Neural progenitor cell (in vitro differentiated cells): ENCODE measurements around the gene INSC. TPM values are rescaled to one million over a fixed set of nuclear protein-coding genes. Genes with fewer than 3 reads are reported as not detected.

ENCODE experiments used
- DNase-seq: peaks from one replicate; pipeline ENCODE4 v3.0.0-alpha.2; 2016; ENCODE audit warnings: low spot score
- H2AFZ ChIP-seq: fragments of 200-600 bp; sonication (generic); replicated peaks from 2 replicates; pipeline ENCODE4 v1.6.1; 2016; ENCODE audit warnings: antibody characterized with exemption
- H3F3A ChIP-seq: fragments of 200-600 bp; sonication (generic); 2 replicates; pipeline ENCODE4 v1.6.1; 2016; ENCODE audit warnings: antibody characterized with exemption, low read depth
- H3K27ac ChIP-seq: fragments of 200-600 bp; sonication (generic); 2 replicates; pipeline ENCODE4 v1.5.1; 2016; ENCODE audit warnings: mild to moderate bottlenecking
- H3K27me3 ChIP-seq: fragments of 200-600 bp; sonication (generic); 2 replicates; pipeline ENCODE4 v1.6.1; 2016; ENCODE audit warnings: mild to moderate bottlenecking, moderate library complexity
- H3K36me3 ChIP-seq: fragments of 200-600 bp; sonication (generic); 2 replicates; pipeline ENCODE4 v1.5.1; 2016
- H3K4me1 ChIP-seq: fragments of 200-600 bp; sonication (generic); 2 replicates; pipeline ENCODE4 v1.6.1; 2016; ENCODE audit warnings: mixed run types
- H3K4me2 ChIP-seq: fragments of 200-600 bp; sonication (generic); 2 replicates; pipeline ENCODE4 v1.6.1; 2016
- H3K4me3 ChIP-seq: fragments of 200-600 bp; sonication (generic); 2 replicates; pipeline ENCODE4 v1.5.1; 2016
- H3K79me2 ChIP-seq: fragments of 200-600 bp; sonication (generic); 2 replicates; pipeline ENCODE4 v1.6.1; 2016; ENCODE audit warnings: low read depth
- H3K9ac ChIP-seq: fragments of 200-600 bp; sonication (generic); 2 replicates; pipeline ENCODE4 v1.6.1; 2016
- H3K9me3 ChIP-seq: fragments of 200-600 bp; sonication (generic); 2 replicates; pipeline ENCODE4 v1.5.1; 2016; ENCODE audit warnings: low read depth
- H4K20me1 ChIP-seq: fragments of 200-600 bp; sonication (generic); 2 replicates; pipeline ENCODE4 v1.6.1; 2016; ENCODE audit warnings: low read depth
- H3K27ac Mint-ChIP-seq: 3 replicates; pipeline ENCODE4 v1.8.0; 2021; ENCODE audit warnings: mixed read lengths
- H3K27me3 Mint-ChIP-seq: 2 replicates; pipeline ENCODE4 v1.8.0; 2022; ENCODE audit warnings: low read depth, mild to moderate bottlenecking, inconsistent platforms, moderate library complexity, mixed read lengths; ENCODE audit not compliant: insufficient read depth
- H3K36me3 Mint-ChIP-seq: 3 replicates; pipeline ENCODE4 v1.8.0; 2021; ENCODE audit warnings: mixed read lengths
- H3K4me1 Mint-ChIP-seq: 3 replicates; pipeline ENCODE4 v1.8.0; 2021; ENCODE audit warnings: mixed read lengths
- H3K4me3 Mint-ChIP-seq: 3 replicates; pipeline ENCODE4 v1.8.0; 2021; ENCODE audit warnings: mild to moderate bottlenecking, moderate library complexity, mixed read lengths
- H3K9me3 Mint-ChIP-seq: 3 replicates; pipeline ENCODE4 v1.8.0; 2020; ENCODE audit warnings: mixed read lengths
- CTCF ChIP-seq: fragments of 200-600 bp; sonication (generic); IDR thresholded peaks from 2 replicates; pipeline ENCODE4 v1.5.1; 2017; ENCODE audit warnings: antibody characterized with exemption, mild to moderate bottlenecking
- EZH2 ChIP-seq: fragments of 200-600 bp; sonication (generic); IDR thresholded peaks from 2 replicates; pipeline ENCODE4 v1.6.1; 2017; ENCODE audit warnings: antibody characterized with exemption, mild to moderate bottlenecking, moderate library complexity
- EZH2phosphoT487 ChIP-seq: fragments of 200-600 bp; sonication (generic); IDR thresholded peaks from 2 replicates; pipeline ENCODE4 v1.6.1; 2017; ENCODE audit warnings: antibody characterized with exemption
- total RNA-seq: library from RNA; depleted of rRNA; stranded (reverse); fragments of >200 nt; gene quantifications from 2 replicates; pipeline ENCODE4 v1.2.3, GENCODE V29; 2015; ENCODE audit warnings: low replicate concordance

INSC gene
- total RNA-seq, 1 donor from 2014 or later = 0.09 TPM

- no peaks in the 10 kb centered on the region for H3K9me3 ChIP-seq
- no peak for TF ChIP-seq EZH2
- TF ChIP-seq EZH2phosphoT487 = no peak
- TF ChIP-seq CTCF = no peak
- no peak overlapping the region for H3K27ac Mint-ChIP-seq
Observed at GRCh38 chr11:15182372-15182771, 67.6 kb downstream of the INSC start.

GRCh38 chr11:15185021-15185420 lies 70.3 kb downstream of the INSC start:
- TF ChIP-seq CTCF = no peak
- no peak for TF ChIP-seq EZH2
- TF ChIP-seq EZH2phosphoT487 = no peak

More at GRCh38 chr11:15182372-15182771, 67.6 kb downstream of the INSC start:
- no peak overlapping the region for H3K9ac ChIP-seq
- no peaks in the 10 kb centered on the region for H3K27me3 ChIP-seq
- no peaks in the 10 kb centered on the region for H3K4me1 ChIP-seq
- Mint-ChIP-seq H3K9me3 (no peaks in the 10 kb centered on the region), H3K36me3 (no peaks in the 10 kb centered on the region), H3K4me1 (peaks cover 5% of the 10 kb centered on the region), H3K4me3 (no peak overlapping the region), H3K27me3 (no peaks in the 10 kb centered on the region)
- no peak overlapping the region for H2AFZ ChIP-seq
- H3K4me3 ChIP-seq = no peak overlapping the region
- no peaks in the 10 kb centered on the region for H4K20me1 ChIP-seq
- H3K4me2 ChIP-seq = no peak overlapping the region
- no peaks in the 10 kb centered on the region for H3K36me3 ChIP-seq
- DNase-seq = no peak
- H3K27ac ChIP-seq = no peak overlapping the region
- no peaks in the 10 kb centered on the region for H3K79me2 ChIP-seq
- no peaks in the 10 kb centered on the region for H3F3A ChIP-seq

DNA sequence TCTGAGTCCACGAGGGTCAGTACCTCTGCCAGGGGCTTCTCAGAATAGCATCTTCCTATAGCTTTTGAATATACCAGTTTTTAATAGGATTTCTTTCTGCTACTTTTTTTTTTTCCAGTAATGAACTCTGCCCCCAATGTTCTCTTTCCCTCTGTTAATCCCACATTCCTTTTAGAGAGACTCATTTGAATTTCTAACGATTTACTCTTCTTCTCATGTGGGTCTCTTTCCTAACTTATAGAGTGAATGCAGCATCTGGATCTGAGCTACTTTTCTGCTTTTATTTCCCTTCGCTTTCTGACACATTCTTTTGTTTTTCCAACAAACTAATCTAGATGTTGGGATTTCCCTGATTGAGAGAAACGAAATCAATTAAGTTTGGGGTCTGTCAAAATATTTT lies 71.4 kb downstream of the INSC start:
- no peaks in the 10 kb centered on the region for H3K27me3 ChIP-seq
- no peaks in the 10 kb centered on the region for H3K36me3 ChIP-seq
- no peak overlapping the region for H2AFZ ChIP-seq
- DNase-seq = no peak
- H3K4me2 ChIP-seq = no peak overlapping the region
- H3K9me3 Mint-ChIP-seq = no peaks in the 10 kb centered on the region
- H3K27ac Mint-ChIP-seq = no peak overlapping the region
- no peaks in the 10 kb centered on the region for H4K20me1 ChIP-seq
- peaks cover 2% of the 10 kb centered on the region for H3K4me1 Mint-ChIP-seq
- no peaks in the 10 kb centered on the region for H3K36me3 Mint-ChIP-seq
- H3K27me3 Mint-ChIP-seq = no peaks in the 10 kb centered on the region
- no peaks in the 10 kb centered on the region for H3F3A ChIP-seq
- H3K9me3 ChIP-seq = no peaks in the 10 kb centered on the region
- no peak overlapping the region for H3K9ac ChIP-seq
- H3K4me3 ChIP-seq = no peak overlapping the region
- no peak overlapping the region for H3K4me3 Mint-ChIP-seq
- H3K27ac ChIP-seq = no peak overlapping the region
- no peaks in the 10 kb centered on the region for H3K79me2 ChIP-seq
- TF ChIP-seq EZH2phosphoT487 (no peak), CTCF (no peak), EZH2 (no peak)
- no peaks in the 10 kb centered on the region for H3K4me1 ChIP-seq

More at GRCh38 chr11:15185021-15185420, 70.3 kb downstream of the INSC start:
- Histone ChIP-seq H3K9me3 (no peaks in the 10 kb centered on the region), H3K27ac (no peak overlapping the region), H3K4me3 (no peak overlapping the region), H4K20me1 (no peaks in the 10 kb centered on the region), H3F3A (no peaks in the 10 kb centered on the region), H3K4me1 (no peaks in the 10 kb centered on the region), H3K4me2 (no peak overlapping the region), H2AFZ (no peak overlapping the region), H3K79me2 (no peaks in the 10 kb centered on the region), H3K27me3 (no peaks in the 10 kb centered on the region), H3K36me3 (no peaks in the 10 kb centered on the region), H3K9ac (no peak overlapping the region)
- no peaks in the 10 kb centered on the region for H3K27me3 Mint-ChIP-seq
- peaks cover 2% of the 10 kb centered on the region for H3K4me1 Mint-ChIP-seq
- no peaks in the 10 kb centered on the region for H3K36me3 Mint-ChIP-seq
- no peak for DNase-seq
- H3K9me3 Mint-ChIP-seq = no peaks in the 10 kb centered on the region
- no peak overlapping the region for H3K27ac Mint-ChIP-seq
- no peak overlapping the region for H3K4me3 Mint-ChIP-seq

DNA sequence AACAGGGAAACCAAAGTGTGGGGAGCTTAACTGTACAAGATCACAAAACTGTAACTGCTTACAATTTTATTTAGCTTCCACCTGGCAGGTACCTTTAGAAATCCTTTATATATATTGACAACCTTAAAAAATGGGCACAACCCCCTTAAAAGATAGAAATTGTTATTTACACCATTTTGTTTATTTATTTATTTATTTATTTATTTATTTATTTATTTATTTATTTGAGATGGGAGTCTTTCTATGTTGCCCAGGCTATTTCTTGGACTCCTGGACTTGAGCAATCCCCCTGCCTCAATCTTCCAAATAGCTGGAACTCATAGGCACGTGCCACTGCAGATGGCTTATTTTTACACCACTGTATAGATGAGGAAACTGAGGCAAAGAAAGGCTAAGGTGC lies 74.5 kb downstream of the INSC start:
- no peaks in the 10 kb centered on the region for H4K20me1 ChIP-seq
- Mint-ChIP-seq H3K4me1 (peaks cover 2% of the 10 kb centered on the region), H3K9me3 (no peaks in the 10 kb centered on the region), H3K4me3 (no peak overlapping the region), H3K27ac (no peak overlapping the region), H3K27me3 (no peaks in the 10 kb centered on the region), H3K36me3 (no peaks in the 10 kb centered on the region)
- no peak for DNase-seq
- H3K27me3 ChIP-seq = no peaks in the 10 kb centered on the region
- H3K36me3 ChIP-seq = no peaks in the 10 kb centered on the region
- no peak overlapping the region for H2AFZ ChIP-seq
- no peaks in the 10 kb centered on the region for H3K79me2 ChIP-seq
- no peaks in the 10 kb centered on the region for H3K4me1 ChIP-seq
- no peak overlapping the region for H3K9ac ChIP-seq
- no peak for TF ChIP-seq CTCF
- no peak for TF ChIP-seq EZH2phosphoT487
- TF ChIP-seq EZH2 = no peak
- H3K9me3 ChIP-seq = no peaks in the 10 kb centered on the region
- H3F3A ChIP-seq = no peaks in the 10 kb centered on the region
- H3K27ac ChIP-seq = no peak overlapping the region
- no peak overlapping the region for H3K4me3 ChIP-seq
- H3K4me2 ChIP-seq = no peak overlapping the region
